Measurements from ENCODE around the gene TTC34. TPM values are rescaled to one million over a fixed set of nuclear protein-coding genes. Genes with fewer than 3 reads are reported as not detected.

Gene TTC34
- total RNA-seq, 4 donors from 2014 or later = 0.14 to 6.0 (median 0.75) TPM

- intact Hi-C loops (cut with DNase I; ENCODE audit: low total_unique reads) = no loop called here
- WGBS, 2 donors (ENCODE audit: low coverage in 1 of 2) = 83% methylated on average over 2 to 30 of the region's 30 CpGs
These were observed 17.8 kb downstream of the TTC34 start for GRCh38 chr1:2783435-2784397.

GRCh38 chr1:2783069-2783434 is 18.4 kb downstream of the TTC34 start:
- 64% methylated on average over 5 of the region's 5 CpGs; no CpG with 5 or more reads in 1 of the 2 donors for WGBS, 2 donors (ENCODE audit: low coverage in 1 of 2)
- no peak overlapping the region for H3K4me3 ChIP-seq
- H3K9me3 ChIP-seq = peaks cover 6 to 12% of the 10 kb centered on the region in 2 donors
- in situ Hi-C loops (cut with MboI; ENCODE audit: low pct_ligation_motif_present in 1 of 4, low pct_unique_long_range_greater_than_20kb in 1 of 4, low sequenced_read_pairs in 3 of 4) = loop anchor here in 1 of 4 donors (25.0 kb wide), 1 partner anchor 596 kb away; the partner anchor contains the start of gene FAAP20
- H3K27ac ChIP-seq = no peak overlapping the region
- H3K36me3 ChIP-seq = no peaks in the 10 kb centered on the region
- H3K27me3 ChIP-seq = peaks cover 35% of the 10 kb centered on the region
- no peaks in the 10 kb centered on the region for H3K4me1 ChIP-seq
- intact Hi-C loops (cut with DNase I; ENCODE audit: low total_unique reads) = no loop called here
- no peak for TF ChIP-seq POLR2AphosphoS5 (IDR thresholded peaks at IDR 0.05)
- TF ChIP-seq EP300 (IDR thresholded peaks at IDR 0.05; ENCODE audit: low read depth) = no peak
- no peak for TF ChIP-seq POLR2A (IDR thresholded peaks at IDR 0.05)
- TF ChIP-seq CTCF (IDR thresholded peaks at IDR 0.05) = no peak
- DNase-seq = no peak

More at GRCh38 chr1:2783435-2784397, 17.8 kb downstream of the TTC34 start:
- H3K4me3 ChIP-seq = no peak overlapping the region
- no peaks in the 10 kb centered on the region for H3K36me3 ChIP-seq
- DNase-seq = no peak
- H3K4me1 ChIP-seq = no peaks in the 10 kb centered on the region
- in situ Hi-C loops (cut with MboI; ENCODE audit: low pct_ligation_motif_present in 1 of 4, low pct_unique_long_range_greater_than_20kb in 1 of 4, low sequenced_read_pairs in 3 of 4) = loop anchor here in 1 of 4 donors (25.0 kb wide), 1 partner anchor 596 kb away; the partner anchor contains the start of gene FAAP20
- H3K27ac ChIP-seq = no peak overlapping the region
- TF ChIP-seq POLR2AphosphoS5 (IDR thresholded peaks at IDR 0.05) = no peak
- no peak for TF ChIP-seq CTCF (IDR thresholded peaks at IDR 0.05)
- no peak for TF ChIP-seq EP300 (IDR thresholded peaks at IDR 0.05; ENCODE audit: low read depth)
- TF ChIP-seq POLR2A (IDR thresholded peaks at IDR 0.05) = no peak
- peaks cover 6 to 12% of the 10 kb centered on the region in 2 donors for H3K9me3 ChIP-seq
- H3K27me3 ChIP-seq = peaks cover 38% of the 10 kb centered on the region

GRCh38 chr1:2781627-2782026 is 19.9 kb downstream of the TTC34 start:
- no peaks in the 10 kb centered on the region for H3K4me1 ChIP-seq
- DNase-seq = no peak
- no peak overlapping the region for H3K27ac ChIP-seq
- intact Hi-C loops (cut with DNase I; ENCODE audit: low total_unique reads) (no loop called here), in situ Hi-C loops (cut with MboI; ENCODE audit: low pct_ligation_motif_present in 1 of 4, low pct_unique_long_range_greater_than_20kb in 1 of 4, low sequenced_read_pairs in 3 of 4) (loop anchor here in 1 of 4 donors (25.0 kb wide), 1 partner anchor 594 kb away; the partner anchor contains the start of gene FAAP20)
- H3K36me3 ChIP-seq = no peaks in the 10 kb centered on the region
- TF ChIP-seq POLR2A (IDR thresholded peaks at IDR 0.05) = no peak
- TF ChIP-seq POLR2AphosphoS5 (IDR thresholded peaks at IDR 0.05) = no peak
- TF ChIP-seq CTCF (IDR thresholded peaks at IDR 0.05) = no peak
- TF ChIP-seq EP300 (IDR thresholded peaks at IDR 0.05; ENCODE audit: low read depth) = no peak
- H3K27me3 ChIP-seq = peaks cover 21% of the 10 kb centered on the region
- H3K9me3 ChIP-seq = peaks cover 6 to 12% of the 10 kb centered on the region in 2 donors
- WGBS, 2 donors (ENCODE audit: low coverage in 1 of 2) = 62 to 68% methylated on average over 2 of the region's 2 CpGs
- H3K4me3 ChIP-seq = no peak overlapping the region

GRCh38 chr1:2778220-2778592 is 23.3 kb downstream of the TTC34 start:
- no peak for DNase-seq
- in situ Hi-C loops (cut with MboI; ENCODE audit: low pct_ligation_motif_present in 1 of 4, low pct_unique_long_range_greater_than_20kb in 1 of 4, low sequenced_read_pairs in 3 of 4) = loop anchor here in 1 of 4 donors (25.0 kb wide), 1 partner anchor 591 kb away; the partner anchor contains the start of gene FAAP20
- H3K27ac ChIP-seq = no peak overlapping the region
- peaks cover 17% of the 10 kb centered on the region for H3K27me3 ChIP-seq
- H3K36me3 ChIP-seq = no peaks in the 10 kb centered on the region
- no peak for TF ChIP-seq EP300 (IDR thresholded peaks at IDR 0.05; ENCODE audit: low read depth)
- no peak for TF ChIP-seq POLR2A (IDR thresholded peaks at IDR 0.05)
- TF ChIP-seq CTCF (IDR thresholded peaks at IDR 0.05) = no peak
- TF ChIP-seq POLR2AphosphoS5 (IDR thresholded peaks at IDR 0.05) = no peak
- no peaks in the 10 kb centered on the region for H3K4me1 ChIP-seq
- peaks cover 6 to 12% of the 10 kb centered on the region in 2 donors for H3K9me3 ChIP-seq
- H3K4me3 ChIP-seq = no peak overlapping the region
- intact Hi-C loops (cut with DNase I; ENCODE audit: low total_unique reads) = no loop called here
- WGBS, 2 donors (ENCODE audit: low coverage in 1 of 2) = 10% methylated on average over 3 of the region's 3 CpGs; no CpG with 5 or more reads in 1 of the 2 donors
